ENCODE data around the gene MECP2. TPM values are rescaled to one million over a fixed set of nuclear protein-coding genes. Genes with fewer than 3 reads are reported as not detected.
A peak's percentile ranks its signal among the peaks of the same experiment; 100 is the strongest.

Gene MECP2
- total RNA-seq, 1 donor from 2014 or later, result 60.0 TPM

DNA sequence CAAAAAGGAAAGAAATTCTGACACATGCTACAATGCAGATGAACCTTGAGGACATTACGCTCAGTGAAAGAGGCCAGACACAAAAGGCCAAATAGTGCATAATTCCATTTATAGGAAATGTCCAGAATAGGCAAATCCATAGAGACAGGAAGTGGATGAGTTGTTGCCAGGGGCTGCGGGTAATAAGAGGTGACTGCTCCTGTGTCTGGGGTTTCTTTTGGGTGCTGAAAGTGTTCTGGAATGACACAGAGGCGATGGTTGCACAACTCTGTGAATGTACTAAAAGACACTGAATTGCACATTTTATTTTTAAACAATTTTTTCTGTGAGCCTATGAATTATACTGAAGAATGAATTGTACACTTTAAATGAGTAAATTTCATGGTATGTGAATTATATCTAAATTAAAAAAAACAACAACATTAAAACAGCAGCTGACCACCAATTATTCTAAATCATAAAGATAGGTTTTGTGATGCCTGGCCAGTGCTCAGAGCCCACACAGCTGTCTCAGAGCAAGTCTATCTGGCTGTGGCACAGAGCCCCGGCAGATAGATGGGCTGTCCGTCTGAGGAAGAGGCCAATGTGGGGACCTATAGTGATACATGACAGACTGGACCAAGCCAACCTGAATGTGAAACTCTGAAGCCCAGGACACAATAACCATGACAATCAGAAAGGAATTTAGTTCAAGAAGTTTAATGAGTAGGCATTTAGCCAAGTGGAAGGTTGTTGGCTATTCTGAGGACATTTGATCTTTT is 54.3 kb downstream of the MECP2 start:
- no peak for DNase-seq (ENCODE audit: low spot score)
- Mint-ChIP-seq H3K27ac (ENCODE audit: unreplicated experiment) (no peak overlapping the region), H3K36me3 (ENCODE audit: low read depth, unreplicated experiment) (peaks cover 12% of the 10 kb centered on the region), H3K4me3 (ENCODE audit: unreplicated experiment) (no peak overlapping the region), H3K4me1 (ENCODE audit: unreplicated experiment) (peaks cover 21% of the 10 kb centered on the region), H3K27me3 (ENCODE audit: unreplicated experiment) (peaks cover 6% of the 10 kb centered on the region), H3K9me3 (ENCODE audit: unreplicated experiment) (no peaks in the 10 kb centered on the region)
- no peak for TF ChIP-seq CTCF (IDR thresholded peaks at IDR 0.05; ENCODE audit: unreplicated experiment)

DNA sequence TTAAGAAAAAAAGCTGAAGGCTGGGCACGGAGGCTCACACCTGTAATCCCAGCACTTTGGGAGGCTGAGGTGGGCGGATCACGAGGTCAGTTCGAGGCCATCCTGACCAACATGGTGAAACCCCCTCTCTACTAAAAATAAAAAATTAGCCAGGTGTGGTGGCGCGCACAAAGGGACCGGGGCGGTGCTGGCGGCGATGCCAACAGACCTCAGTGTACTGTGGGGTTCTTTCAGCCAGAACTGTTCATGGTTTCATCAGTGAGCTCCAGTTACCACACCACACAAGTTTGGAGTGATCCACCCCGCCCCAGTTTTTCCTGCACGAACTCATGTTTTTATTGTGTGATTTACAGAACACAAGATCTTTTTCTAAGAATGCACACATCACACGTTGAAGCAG is 56.7 kb downstream of the MECP2 start:
- no peak for TF ChIP-seq CTCF (IDR thresholded peaks at IDR 0.05; ENCODE audit: unreplicated experiment)
- no peaks in the 10 kb centered on the region for H3K36me3 Mint-ChIP-seq (ENCODE audit: low read depth, unreplicated experiment)
- H3K9me3 Mint-ChIP-seq (ENCODE audit: unreplicated experiment), result no peaks in the 10 kb centered on the region
- H3K4me1 Mint-ChIP-seq (ENCODE audit: unreplicated experiment), result peaks cover 7% of the 10 kb centered on the region
- peaks cover 8% of the 10 kb centered on the region for H3K27me3 Mint-ChIP-seq (ENCODE audit: unreplicated experiment)
- no peak for DNase-seq (ENCODE audit: low spot score)
- no peak overlapping the region for H3K27ac Mint-ChIP-seq (ENCODE audit: unreplicated experiment)
- no peak overlapping the region for H3K4me3 Mint-ChIP-seq (ENCODE audit: unreplicated experiment)

- H3K27me3 Mint-ChIP-seq (ENCODE audit: unreplicated experiment), result peaks cover 8% of the 10 kb centered on the region
- peak overlapping the region; percentile 67 for H3K27ac Mint-ChIP-seq (ENCODE audit: unreplicated experiment)
- no peaks in the 10 kb centered on the region for H3K9me3 Mint-ChIP-seq (ENCODE audit: unreplicated experiment)
- H3K4me3 Mint-ChIP-seq (ENCODE audit: unreplicated experiment), result no peak overlapping the region
- no peaks in the 10 kb centered on the region for H3K36me3 Mint-ChIP-seq (ENCODE audit: low read depth, unreplicated experiment)
- DNase-seq (ENCODE audit: low spot score), result no peak
- TF ChIP-seq CTCF (IDR thresholded peaks at IDR 0.05; ENCODE audit: unreplicated experiment), result no peak
- H3K4me1 Mint-ChIP-seq (ENCODE audit: unreplicated experiment), result peaks cover 7% of the 10 kb centered on the region
Measured at GRCh38 chrX:154040307-154040756, 57.2 kb downstream of the MECP2 start.

DNA sequence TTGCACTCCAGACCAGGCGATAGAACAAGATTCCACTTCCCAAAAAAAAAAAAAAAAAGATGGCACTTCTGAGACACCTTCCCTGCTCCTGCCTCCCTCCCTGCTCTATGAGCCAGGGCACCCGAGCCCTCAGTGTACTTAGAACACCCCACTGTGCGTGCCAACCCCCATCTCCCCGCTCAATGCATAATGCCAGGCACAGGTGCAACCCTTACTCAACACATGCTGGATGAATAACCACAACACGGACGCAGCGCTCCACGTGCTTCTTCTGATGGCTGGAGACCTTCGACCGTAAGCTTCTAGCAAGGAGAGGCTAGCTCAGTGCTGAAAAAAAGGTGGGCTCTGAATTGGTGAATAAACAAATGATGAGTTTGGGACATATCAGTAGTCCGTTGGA is 57.9 kb downstream of the MECP2 start:
- Mint-ChIP-seq H3K27ac (ENCODE audit: unreplicated experiment) (no peak overlapping the region), H3K36me3 (ENCODE audit: low read depth, unreplicated experiment) (no peaks in the 10 kb centered on the region), H3K4me1 (ENCODE audit: unreplicated experiment) (peaks cover 7% of the 10 kb centered on the region), H3K9me3 (ENCODE audit: unreplicated experiment) (no peaks in the 10 kb centered on the region), H3K4me3 (ENCODE audit: unreplicated experiment) (no peak overlapping the region), H3K27me3 (ENCODE audit: unreplicated experiment) (peaks cover 9% of the 10 kb centered on the region)
- DNase-seq (ENCODE audit: low spot score), result no peak
- TF ChIP-seq CTCF (IDR thresholded peaks at IDR 0.05; ENCODE audit: unreplicated experiment), result no peak

- H3K4me3 Mint-ChIP-seq (ENCODE audit: unreplicated experiment), result no peak overlapping the region
- TF ChIP-seq CTCF (IDR thresholded peaks at IDR 0.05; ENCODE audit: unreplicated experiment), result no peak
- peaks cover 7% of the 10 kb centered on the region for H3K27me3 Mint-ChIP-seq (ENCODE audit: unreplicated experiment)
- no peak overlapping the region for H3K27ac Mint-ChIP-seq (ENCODE audit: unreplicated experiment)
- peaks cover 7% of the 10 kb centered on the region for H3K4me1 Mint-ChIP-seq (ENCODE audit: unreplicated experiment)
- H3K36me3 Mint-ChIP-seq (ENCODE audit: low read depth, unreplicated experiment), result no peaks in the 10 kb centered on the region
- DNase-seq (ENCODE audit: low spot score), result no peak
- no peaks in the 10 kb centered on the region for H3K9me3 Mint-ChIP-seq (ENCODE audit: unreplicated experiment)
Measured at GRCh38 chrX:154038656-154039055, 58.9 kb downstream of the MECP2 start.

Measured in endothelial cell (in vitro differentiated cells).